Breast epithelium (tissue), 3 donors: ENCODE measurements around the gene CIROP.

Experiments
- CTCF ChIP-seq, 3 donors: fragments of 450-650 bp; IDR thresholded peaks; one replicate each; pipeline ENCODE4 v1.5.1; 2016 to 2017; ENCODE audit warnings: antibody characterized with exemption in 3 of 3, mild to moderate bottlenecking in 3 of 3, moderate library complexity in 3 of 3
- POLR2AphosphoS5 ChIP-seq, 3 donors: sonication (generic); formaldehyde crosslinking; IDR thresholded peaks; one replicate each; pipeline ENCODE4 v1.6.1; 2017; ENCODE audit warnings: antibody characterized with exemption in 3 of 3

GRCh38 chr14:23086565-23086964, 18.2 kb downstream of the CIROP start:
- no peak for TF ChIP-seq CTCF (IDR thresholded peaks at IDR 0.05)
- TF ChIP-seq POLR2AphosphoS5 (IDR thresholded peaks at IDR 0.05): no peak
